Stimulated activated CD4-positive, alpha-beta T cell treated with anti-CD3 and anti-CD28 coated beads, Interleukin-2, amount 100 ng/mL, for 48 hours (primary cell): ENCODE results near the gene MYB.
A peak's percentile ranks its signal among the peaks of the same experiment; 100 is the strongest.
"Not testable (repeated sequence)": the region's sequence is repeated elsewhere in the genome, so short reads cannot be mapped to it uniquely, and the experiment has no call there.

ENCODE experiments used
- DNase-seq, 2 donors: peaks; one replicate each; pipeline ENCODE4 v3.0.0-alpha.2; 2020

Gene MYB

DNA sequence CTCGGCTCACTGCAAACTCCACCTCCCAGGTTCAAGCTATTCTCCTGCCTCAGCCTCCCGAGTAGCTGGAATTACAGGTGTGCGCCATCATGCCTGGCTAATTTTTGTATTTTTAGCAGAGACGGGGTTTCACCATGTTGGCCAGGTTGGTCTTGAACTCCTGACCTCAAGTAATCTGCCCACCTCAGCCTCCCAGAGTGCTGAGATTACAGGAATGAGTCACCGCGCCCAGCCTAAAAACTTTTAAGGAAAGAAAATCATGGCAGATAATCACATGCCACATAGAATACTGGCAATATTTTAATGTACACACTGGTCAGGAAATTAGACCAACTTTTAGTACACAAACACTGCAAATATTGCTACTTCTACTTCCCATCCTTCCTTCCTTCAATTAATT is 16.7 kb upstream of the MYB start:
- DNase-seq = not testable (repeated sequence)

GRCh38 chr6:135165031-135165430 is 16.1 kb upstream of the MYB start:
- no peak for DNase-seq

DNA sequence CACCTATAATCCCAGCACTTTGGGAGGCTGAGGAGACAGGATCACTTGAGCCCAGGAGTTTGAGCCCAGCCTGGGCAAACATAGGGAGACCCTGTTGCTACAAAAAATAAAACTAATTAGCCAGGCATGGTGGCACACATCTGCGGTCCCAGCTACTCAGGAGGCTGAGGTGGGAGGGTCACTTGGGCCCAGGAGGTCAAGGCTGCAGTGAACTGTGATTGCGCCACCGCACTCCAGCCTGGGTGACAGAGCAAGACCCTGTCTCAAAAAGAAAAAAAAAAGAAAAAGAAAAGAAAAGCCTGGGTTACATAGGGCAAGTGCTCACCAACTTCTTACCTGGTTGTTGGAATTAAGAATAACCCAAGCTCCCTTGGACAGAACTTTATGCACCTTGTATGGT is 14.6 kb upstream of the MYB start:
- no peak for DNase-seq

GRCh38 chr6:135167617-135168016 is 13.5 kb upstream of the MYB start:
- DNase-seq = no peak

DNA sequence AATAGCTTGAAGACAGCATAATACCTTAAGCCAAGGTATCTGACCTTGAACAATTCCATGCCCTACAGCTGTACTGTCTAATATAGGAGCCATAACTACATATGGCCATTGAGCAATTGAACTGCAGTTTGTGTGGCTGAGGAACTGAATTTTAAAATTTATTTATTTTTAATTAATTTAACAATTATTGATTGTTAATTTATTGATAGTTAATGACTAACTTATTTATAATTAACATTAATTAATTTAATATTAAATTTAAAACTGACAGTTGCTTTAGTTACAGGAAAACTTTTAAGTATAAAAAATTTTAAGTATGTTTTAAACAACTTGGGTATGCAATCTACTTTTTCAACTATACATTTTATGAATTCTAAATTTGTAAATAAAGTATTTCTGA is 12.3 kb upstream of the MYB start:
- no peak for DNase-seq

DNA sequence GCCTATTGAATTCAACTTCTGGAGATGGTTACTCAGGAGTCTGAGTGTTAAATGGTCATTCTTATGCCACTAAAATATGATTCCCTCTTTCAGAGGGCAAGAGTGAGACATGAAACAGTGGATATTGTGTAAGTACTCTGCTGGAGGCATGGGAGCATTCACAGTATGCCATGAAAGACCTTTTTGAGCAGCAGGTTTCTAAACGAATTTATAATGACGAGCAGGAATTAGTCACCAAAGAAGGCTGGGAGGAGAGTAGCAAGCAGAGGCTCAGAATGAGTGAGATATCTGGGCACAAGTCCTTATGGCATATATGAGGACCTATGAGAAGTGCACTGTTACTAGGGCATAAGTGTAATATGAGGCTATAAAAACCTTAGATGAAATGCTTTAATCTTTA is 10.9 kb upstream of the MYB start:
- DNase-seq = no peak

DNA sequence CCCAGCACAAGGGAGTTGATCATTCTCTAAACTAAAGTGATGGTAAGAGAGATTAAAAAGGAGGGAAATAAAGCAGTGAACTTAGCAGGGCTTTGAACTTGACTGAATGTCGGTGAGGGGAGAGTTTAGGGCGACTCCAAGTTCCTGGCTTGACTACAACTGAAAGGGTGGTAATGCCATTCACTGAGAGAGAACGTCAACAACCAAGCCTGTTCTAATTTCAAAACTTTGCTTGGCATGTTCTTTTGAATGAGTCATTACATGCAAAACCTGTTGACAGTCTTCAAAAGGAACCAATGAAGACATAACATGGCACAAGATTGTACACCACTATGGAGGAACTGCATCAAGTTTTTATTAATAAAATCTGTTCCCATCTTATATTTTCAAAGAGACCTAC is 10.3 kb upstream of the MYB start:
- no peak for DNase-seq

DNA sequence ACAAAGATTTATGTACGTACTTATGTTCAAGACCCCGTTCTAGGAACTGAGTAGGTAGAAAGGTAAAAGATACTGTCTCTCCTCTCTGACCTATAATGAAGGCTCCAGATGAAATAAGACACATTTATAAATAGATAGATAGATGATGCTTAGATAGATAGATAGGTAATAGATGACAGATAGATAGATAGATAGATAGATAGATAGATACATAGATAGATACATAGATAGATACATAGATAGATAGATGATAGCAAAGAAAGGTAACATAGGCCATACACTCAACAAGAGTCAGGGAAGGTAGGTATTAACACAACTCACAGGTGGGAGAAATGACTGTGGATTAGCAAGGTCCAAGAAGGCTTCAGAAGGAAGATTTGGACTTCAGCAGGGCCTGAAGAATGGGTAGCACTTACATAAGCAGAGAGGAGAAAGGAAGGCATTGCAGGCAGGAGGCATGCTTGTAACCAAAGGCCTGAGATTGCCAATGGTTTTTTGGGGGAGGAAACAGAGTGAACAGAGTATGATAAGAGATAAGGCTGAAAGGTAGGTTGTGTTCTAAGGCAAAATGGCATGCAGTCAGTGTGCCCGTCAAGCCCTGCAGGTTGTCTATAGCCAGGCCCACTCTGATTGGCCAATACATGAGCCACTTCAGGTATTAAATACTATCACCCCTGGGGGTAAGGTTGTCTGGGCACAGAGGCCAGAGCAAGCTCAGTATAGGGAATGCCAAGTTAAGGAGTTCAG is 7.7 kb upstream of the MYB start:
- no peak for DNase-seq

DNA sequence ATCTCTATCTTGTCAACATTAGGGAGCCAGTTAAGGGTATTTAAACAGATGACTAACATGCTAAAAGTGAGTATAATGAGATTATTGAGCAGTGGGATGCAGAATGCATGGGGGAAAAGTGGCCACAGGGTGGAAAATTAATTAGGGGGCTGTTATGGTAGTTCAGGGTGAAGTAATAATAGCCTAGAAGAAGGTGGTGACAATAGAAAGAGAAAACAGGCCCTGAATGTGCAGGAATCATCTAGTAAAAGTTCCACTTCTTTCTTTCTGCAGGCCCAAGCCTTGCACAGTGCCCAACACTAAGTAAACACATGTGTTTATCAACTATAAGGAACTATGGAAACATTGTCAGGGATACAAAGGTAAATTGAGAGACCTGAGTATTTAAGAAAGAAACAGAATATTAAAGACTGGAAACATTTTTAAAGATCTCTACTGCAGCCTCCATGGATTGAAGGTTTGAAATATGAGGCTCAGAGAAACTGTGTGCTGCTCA is 7.1 kb upstream of the MYB start:
- DNase-seq = no peak

GRCh38 chr6:135176058-135176457 is 5.0 kb upstream of the MYB start:
- no peak for DNase-seq

- no peak for DNase-seq
Observed at GRCh38 chr6:135176464-135176863, 4.6 kb upstream of the MYB start.

GRCh38 chr6:135179372-135179771 is 1.7 kb upstream of the MYB start:
- no peak for DNase-seq

DNA sequence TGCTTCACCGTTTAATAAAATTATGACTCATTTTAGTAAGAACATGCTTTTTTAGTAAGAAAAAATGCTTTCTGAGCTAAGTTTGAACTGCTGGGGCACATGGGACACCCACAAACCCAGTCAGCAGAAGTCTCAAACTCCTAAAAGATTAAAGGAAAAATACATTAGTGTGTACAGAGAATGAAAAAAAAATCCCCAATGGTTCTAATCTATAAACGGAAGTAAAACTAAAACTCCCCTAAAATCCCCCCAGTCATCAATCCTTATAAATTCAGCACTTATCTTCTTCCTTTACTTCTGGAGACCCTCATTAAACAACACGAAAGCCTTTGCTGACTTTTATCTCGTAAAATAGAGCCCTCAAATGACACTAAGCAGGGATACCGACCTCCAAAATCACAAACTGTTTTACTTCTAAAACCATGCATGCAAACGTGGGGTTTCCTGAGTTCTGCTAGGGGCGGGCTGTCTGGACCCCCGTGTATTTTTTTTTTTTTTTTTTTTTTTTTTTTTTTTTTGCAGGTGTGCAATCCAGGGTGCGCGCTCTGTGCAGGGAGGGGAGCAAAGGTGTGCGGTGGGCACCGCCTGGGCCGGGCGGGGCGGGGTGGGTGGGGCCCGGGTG is 1.1 kb upstream of the MYB start:
- DNase-seq = no peak

GRCh38 chr6:135181333-135182070 is 394 bp downstream of the MYB start:
- no peak for DNase-seq

- DNase-seq = peak; percentile 29 to 40
Observed at GRCh38 chr6:135182071-135183001, 1.2 kb downstream of the MYB start.

DNA sequence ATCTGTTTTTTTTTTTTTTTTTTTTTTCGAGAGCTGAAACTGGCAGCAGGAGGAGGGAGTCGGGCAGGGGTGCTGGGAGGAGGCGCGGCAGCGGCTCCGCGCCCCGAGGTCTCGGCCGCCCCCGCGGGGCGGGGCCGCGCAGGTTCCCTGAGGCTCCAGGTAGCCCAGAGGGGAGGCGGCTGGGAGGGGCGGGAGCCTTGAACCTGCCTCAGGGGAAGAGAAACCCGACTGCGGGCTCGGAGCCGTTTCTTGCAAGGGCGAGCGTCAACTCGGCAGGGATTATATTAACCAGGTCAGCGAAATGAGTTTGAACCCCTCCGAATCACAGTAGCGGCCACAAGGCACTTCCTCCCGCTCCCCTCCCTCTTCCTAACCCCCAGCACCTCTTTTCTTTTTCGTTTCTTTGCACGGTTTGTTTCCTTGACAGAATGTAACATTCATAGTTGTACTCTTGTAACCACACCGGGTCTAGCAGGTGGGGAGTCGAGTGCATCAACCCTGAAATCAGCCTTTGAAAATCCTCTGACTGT is 2.0 kb downstream of the MYB start:
- peak; percentile 64 to 66 for DNase-seq

DNA sequence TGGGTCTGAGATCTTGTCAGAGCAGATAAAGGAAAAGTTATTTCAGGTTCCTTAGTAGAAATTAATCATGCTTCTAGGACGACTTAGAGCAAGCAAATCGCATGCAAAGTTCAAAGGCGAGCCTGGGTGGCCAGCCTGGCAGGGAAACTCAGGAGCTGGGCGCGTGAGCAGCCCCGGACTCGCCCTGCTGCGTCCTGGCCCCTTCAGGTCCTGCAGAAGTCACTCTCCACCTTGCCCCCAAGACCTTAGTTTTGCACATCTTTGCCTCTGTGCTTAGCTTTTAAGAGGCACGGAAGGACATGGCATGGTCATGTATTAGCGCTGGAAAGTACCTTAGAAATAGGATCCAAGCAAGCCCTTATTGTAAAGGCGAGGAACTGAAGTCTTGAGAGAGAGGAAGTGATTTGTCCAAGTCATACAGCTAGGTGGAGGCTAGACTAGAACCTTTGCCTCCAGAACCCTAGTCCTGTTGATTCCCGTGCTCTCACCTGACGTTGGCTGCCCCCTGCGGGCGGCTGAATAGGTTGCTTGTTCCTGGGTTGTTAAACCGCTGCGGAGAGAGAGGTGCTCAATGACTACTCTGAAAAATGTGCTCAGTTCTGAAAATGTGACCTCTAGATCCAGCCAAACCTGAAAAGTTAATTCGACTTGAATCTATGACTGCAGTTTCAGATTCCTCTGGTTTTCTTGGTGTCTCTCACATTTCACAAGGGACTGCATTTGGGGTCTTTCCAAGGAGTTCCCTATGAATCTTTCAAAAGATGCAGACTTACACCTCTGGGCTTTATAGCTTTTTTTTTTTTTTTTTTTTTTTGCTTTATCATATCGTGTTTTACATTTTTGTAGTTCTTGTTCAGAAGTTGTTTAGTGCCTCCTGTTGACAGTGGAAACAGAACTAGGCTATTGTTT is 2.7 kb downstream of the MYB start:
- DNase-seq = peak; percentile 69 to 71

DNA sequence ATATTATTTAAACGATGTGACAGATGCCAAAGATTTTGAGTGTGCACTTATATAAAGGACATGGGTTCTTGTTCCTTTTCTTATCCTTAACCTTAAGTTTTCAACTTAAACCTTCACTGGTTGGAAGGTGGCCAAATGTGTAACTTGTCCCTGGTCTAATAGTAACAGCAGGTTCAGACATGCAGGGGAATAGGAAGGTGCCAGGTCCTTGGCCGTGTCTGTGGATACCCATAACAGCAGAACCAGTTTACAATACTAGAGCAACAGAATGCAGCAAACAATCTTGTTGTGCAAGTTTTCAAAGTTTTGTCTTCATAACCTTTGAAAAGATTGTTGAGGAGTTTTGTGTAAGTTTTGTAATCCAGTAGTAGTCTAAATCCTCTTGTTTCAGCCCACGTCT is 4.4 kb downstream of the MYB start:
- no peak for DNase-seq

- no peak for DNase-seq
Observed at GRCh38 chr6:135186255-135186654, 5.1 kb downstream of the MYB start.

DNA sequence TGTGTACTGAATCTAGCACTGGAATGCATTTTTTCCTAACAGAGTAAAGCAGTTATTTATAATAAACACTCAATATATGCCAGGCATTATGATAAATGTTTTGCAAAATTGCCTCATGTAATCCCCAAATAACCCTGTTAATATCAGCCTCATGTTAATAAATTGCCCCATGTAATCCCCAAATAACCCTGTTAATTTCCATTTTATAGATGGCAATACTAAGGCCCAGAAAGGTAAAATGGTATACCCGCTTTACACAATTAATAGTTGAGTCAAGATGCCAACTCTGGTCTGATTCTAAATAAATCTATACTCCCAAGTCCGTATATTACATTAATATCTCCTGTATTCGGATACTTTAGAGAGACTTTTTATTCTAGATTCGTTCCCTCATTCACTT is 6.3 kb downstream of the MYB start:
- no peak for DNase-seq

- DNase-seq = no peak
Observed at GRCh38 chr6:135188718-135189117, 7.6 kb downstream of the MYB start.
